ENCODE results near the gene TENM4.

GRCh38 chr11:79467761-79468160 is 26.9 kb upstream of the TENM4 start:
- TF ChIP-seq CTCF (IDR thresholded peaks at IDR 0.05) (no peak), EZH2phosphoT487 (IDR thresholded peaks at IDR 0.05) (no peak), EZH2 (IDR thresholded peaks at IDR 0.05) (no peak)

Measured in neural progenitor cell (in vitro differentiated cells).